COLO668 (cell line): ENCODE data around the gene CSNK1A1L.

Source experiments
- DNase-seq: peaks from one replicate; lab custom pipeline; 2025; ENCODE audit not compliant: unreplicated experiment; lab: John Stamatoyannopoulos, UW

Gene CSNK1A1L

GRCh38 chr13:37105251-37105714 is at the start of gene CSNK1A1L:
TSS of gene CSNK1A1L (minus strand) at chr13:37105664. CDS start at chr13:37105256, 408 bp downstream.
- DNase-seq = no peak

- DNase-seq = no peak
Observed at GRCh38 chr13:37149380-37149779, 43.9 kb upstream of the CSNK1A1L start.

GRCh38 chr13:37148501-37148900 is 43.0 kb upstream of the CSNK1A1L start:
- no peak for DNase-seq

GRCh38 chr13:37144661-37145060 is 39.2 kb upstream of the CSNK1A1L start:
- DNase-seq = no peak

- no peak for DNase-seq
Observed at GRCh38 chr13:37143911-37144310, 38.4 kb upstream of the CSNK1A1L start.

- no peak for DNase-seq
Observed at GRCh38 chr13:37142877-37143276, 37.4 kb upstream of the CSNK1A1L start.

GRCh38 chr13:37141011-37141410 is 35.5 kb upstream of the CSNK1A1L start:
- no peak for DNase-seq

- no peak for DNase-seq
Observed at GRCh38 chr13:37139356-37139755, 33.9 kb upstream of the CSNK1A1L start.

- no peak for DNase-seq
Observed at GRCh38 chr13:37138926-37139325, 33.5 kb upstream of the CSNK1A1L start.

- no peak for DNase-seq
Observed at GRCh38 chr13:37138169-37138568, 32.7 kb upstream of the CSNK1A1L start.

GRCh38 chr13:37136633-37137032 is 31.2 kb upstream of the CSNK1A1L start:
- DNase-seq = no peak

- DNase-seq = no peak
Observed at GRCh38 chr13:37136187-37136586, 30.7 kb upstream of the CSNK1A1L start.

GRCh38 chr13:37134411-37135041 is 29.1 kb upstream of the CSNK1A1L start:
- DNase-seq = no peak

- no peak for DNase-seq
Observed at GRCh38 chr13:37132211-37132610, 26.7 kb upstream of the CSNK1A1L start.

- no peak for DNase-seq
Observed at GRCh38 chr13:37131092-37131491, 25.6 kb upstream of the CSNK1A1L start.

GRCh38 chr13:37129866-37130265 is 24.4 kb upstream of the CSNK1A1L start:
- DNase-seq = no peak

- DNase-seq = no peak
Observed at GRCh38 chr13:37127691-37128241, 22.3 kb upstream of the CSNK1A1L start.

- DNase-seq = no peak
Observed at GRCh38 chr13:37123337-37123736, 17.9 kb upstream of the CSNK1A1L start.

GRCh38 chr13:37118016-37118415 is 12.6 kb upstream of the CSNK1A1L start:
- DNase-seq = no peak

GRCh38 chr13:37114250-37114649 is 8.8 kb upstream of the CSNK1A1L start:
- no peak for DNase-seq

- DNase-seq = no peak
Observed at GRCh38 chr13:37113534-37113933, 8.1 kb upstream of the CSNK1A1L start.

GRCh38 chr13:37109051-37109678 is 3.7 kb upstream of the CSNK1A1L start:
- DNase-seq = peak; percentile 37
